Activated naive CD4-positive, alpha-beta T cell treated with anti-CD3 and anti-CD28 coated beads, Interleukin-2, amount 10 ng/mL, durations not matched to agents 5 hours and 36 hours (primary cell): ENCODE measurements around the gene TRIM65. TPM values are rescaled to one million over a fixed set of nuclear protein-coding genes. Genes with fewer than 3 reads are reported as not detected.

Experiments
- total RNA-seq, 2 experiments: library from RNA; stranded (reverse); gene quantifications; one replicate each; pipeline ENCODE4 v1.2.3, GENCODE V29; 2021

TRIM65 gene
- 10 to 100 TPM; 29.1 to 30.9 TPM for total RNA-seq

GRCh38 chr17:75896415-75897159, at the start of gene TRIM65:
Gene TRIM65 (minus strand): TSS chr17:75896951. CDS start chr17:75896937, 14 bp downstream.

DNA sequence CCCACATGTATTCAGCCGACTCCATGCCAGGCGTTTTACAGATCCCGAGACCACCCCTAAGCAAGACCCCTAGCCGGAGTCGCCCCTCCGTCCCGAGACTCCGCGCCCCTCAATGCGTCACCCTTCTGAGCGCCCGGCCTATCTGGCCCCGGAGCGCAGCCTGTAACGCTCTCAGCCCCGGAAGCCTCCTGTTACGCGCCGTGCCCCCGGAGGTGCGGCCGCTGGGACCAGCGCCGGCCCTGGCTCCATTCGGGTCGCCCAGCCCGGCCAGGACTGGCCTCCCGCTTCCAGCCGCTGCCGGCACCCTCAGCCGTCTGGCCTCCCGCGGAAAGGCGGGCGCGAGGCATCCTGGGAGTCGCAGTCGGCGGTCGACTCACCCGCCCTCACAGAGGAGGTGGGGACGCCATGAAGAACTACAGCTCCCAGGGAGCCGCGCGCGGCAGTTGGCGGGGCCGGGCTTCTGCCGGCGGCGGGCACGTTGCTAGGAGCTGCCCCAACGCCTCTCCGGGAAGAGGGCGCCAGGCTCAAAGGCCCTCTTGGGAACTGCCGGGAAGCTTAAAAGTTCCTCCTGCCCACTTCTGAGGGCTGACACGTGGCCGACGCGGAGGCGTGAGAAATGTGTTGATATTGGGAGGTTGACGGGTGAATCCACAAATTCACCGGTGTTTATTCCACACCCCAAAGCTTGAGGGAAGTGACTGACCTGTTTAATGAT, 44.1 kb upstream of the TRIM65 start, which contains the start of gene FBF1:
FBF1 (minus strand) TSS at position 316 of the 715 bp plus-strand sequence. CDS start 2,893 bp downstream, outside the sequence.

DNA sequence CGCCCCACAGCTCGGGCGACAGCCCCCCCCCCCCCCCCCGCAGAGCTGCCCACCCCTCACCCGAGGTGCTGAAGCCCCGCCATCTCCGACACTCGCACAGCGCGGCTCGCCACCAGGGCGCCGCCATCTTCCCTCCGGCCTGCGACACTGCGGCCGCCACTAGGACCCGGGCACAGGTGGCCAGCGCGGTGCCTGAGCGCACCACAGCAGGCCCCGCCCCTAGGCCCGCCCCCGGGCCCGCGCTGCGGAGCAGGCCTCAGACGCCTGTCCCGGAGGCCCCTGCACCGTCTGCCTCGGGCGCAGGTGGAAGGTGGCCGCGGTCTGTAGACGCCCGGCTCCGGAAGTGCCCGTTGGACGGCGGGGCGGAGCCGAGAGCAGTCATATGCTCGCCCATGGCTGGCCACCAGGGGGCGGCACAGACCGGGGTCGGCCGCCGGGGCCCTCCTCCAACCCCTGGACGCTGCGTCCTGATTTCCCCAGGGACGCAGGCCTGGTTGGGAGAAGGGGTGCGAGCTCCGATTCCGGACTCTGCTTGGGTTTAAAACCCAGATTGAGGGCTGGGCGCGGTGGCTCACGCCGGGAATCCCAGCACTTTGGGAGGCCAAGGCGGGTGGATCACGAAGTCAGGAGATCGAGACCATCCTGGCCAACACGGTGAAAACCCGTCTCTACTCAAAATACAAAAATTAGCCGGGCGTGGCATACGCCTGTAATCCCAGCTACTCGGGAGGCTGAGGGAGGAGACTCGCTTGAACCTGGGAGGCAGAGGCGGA, 8.2 kb upstream of the TRIM65 start, which contains the start of gene MRPL38:
MRPL38 (minus strand) TSS at position 136 of the 773 bp plus-strand sequence; CDS start at position 127, 9 bp downstream.

GRCh38 chr17:75878174-75878998, 18.4 kb downstream of the TRIM65 start, which contains the start of gene TRIM47:
Gene TRIM47 (minus strand): TSS chr17:75878581. CDS start chr17:75878548, 33 bp downstream.

DNA sequence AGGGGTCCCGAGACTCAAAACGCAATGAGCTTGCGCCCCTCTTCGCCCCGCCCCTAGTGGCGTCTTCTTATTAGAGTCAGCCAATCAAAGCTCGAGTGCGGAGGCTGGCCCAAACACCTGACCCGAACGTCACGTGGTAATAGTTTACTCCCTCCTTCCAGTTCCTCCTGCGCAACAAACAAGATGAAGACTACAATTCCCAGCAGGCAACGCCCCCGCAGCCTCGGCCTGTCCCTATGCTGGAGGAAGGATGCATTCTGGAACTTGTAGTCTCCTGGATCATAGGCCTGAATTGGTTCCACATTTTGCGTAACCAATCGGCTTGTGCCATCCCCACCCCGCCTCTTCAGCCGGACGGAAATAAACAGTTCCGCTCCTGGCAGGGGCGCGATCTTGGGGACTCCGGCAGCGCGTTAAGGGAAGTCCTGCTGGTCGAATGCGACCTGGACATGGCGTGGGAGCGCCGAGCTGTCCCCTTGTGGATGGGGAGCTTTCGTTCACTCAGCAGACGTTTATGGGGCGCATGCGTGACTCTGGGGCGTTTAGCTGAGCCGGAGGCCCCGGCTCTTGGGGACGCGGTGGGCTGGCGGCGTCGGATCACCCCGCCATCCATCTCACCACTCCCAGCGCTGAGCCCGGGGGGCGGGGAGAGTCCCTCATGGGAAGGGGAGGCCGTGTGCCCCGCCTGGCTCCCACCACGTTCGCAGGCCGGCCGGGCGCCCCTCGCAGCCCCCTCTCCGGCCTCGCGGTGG, 41.3 kb downstream of the TRIM65 start, which contains the start of gene WBP2:
WBP2 (minus strand) TSS at position 26 of the 752 bp plus-strand sequence. CDS start 38 bp downstream, outside the sequence.

GRCh38 chr17:75843577-75844529, 52.9 kb downstream of the TRIM65 start, which contains the start of gene UNC13D:
Gene UNC13D (minus strand): TSS chr17:75844404. CDS start chr17:75844337, 67 bp downstream.

Other genes starting within 250 kb of the TRIM65 start
- gene RECQL5, start 229.8 kb downstream of the TRIM65 start, total RNA-seq, result 10 to 100 TPM; 37.6 to 43.7 TPM
- gene SAP30BP, start 229.6 kb downstream of the TRIM65 start, total RNA-seq, result 10 to 100 TPM; 70.5 to 79.5 TPM
- 1 to 10 TPM; 1.5 to 1.6 TPM for gene ITGB4, start 175.5 kb downstream of the TRIM65 start, total RNA-seq
- gene GALK1, start 131.8 kb downstream of the TRIM65 start, total RNA-seq, result 10 to 100 TPM; 32.4 to 36.0 TPM
- 10 to 100 TPM; 24.7 to 29.8 TPM for gene UNK, start 112.1 kb downstream of the TRIM65 start, total RNA-seq
- gene UNC13D, start 52.5 kb downstream of the TRIM65 start, total RNA-seq, result 100 to 1,000 TPM; 170 to 185 TPM
- 10 to 100 TPM; 84.7 to 87.8 TPM for gene WBP2, start 41.6 kb downstream of the TRIM65 start, total RNA-seq
- 10 to 100 TPM; 26.7 to 33.0 TPM for gene TRIM47, start 18.4 kb downstream of the TRIM65 start, total RNA-seq
- 10 to 100 TPM; 86.9 to 87.8 TPM for gene MRPL38, start 7.9 kb upstream of the TRIM65 start, total RNA-seq
- 10 to 100 TPM; 15.9 to 20.2 TPM for gene FBF1, start 44.1 kb upstream of the TRIM65 start, total RNA-seq
- 10 to 100 TPM; 23.8 to 26.4 TPM for gene ACOX1, start 82.2 kb upstream of the TRIM65 start, total RNA-seq
- gene TEN1, start 82.3 kb upstream of the TRIM65 start, total RNA-seq, result 10 to 100 TPM; 18.1 to 20.2 TPM
- gene CDK3, start 103.9 kb upstream of the TRIM65 start, total RNA-seq, result 1 to 10 TPM; 5.5 to 6.9 TPM
- under 1 TPM; 0.14 to 0.18 TPM for gene EVPL, start 130.4 kb upstream of the TRIM65 start, total RNA-seq
- 10 to 100 TPM; 80.3 to 83.5 TPM for gene SRP68, start 175.6 kb upstream of the TRIM65 start, total RNA-seq
- gene GALR2, start 177.8 kb upstream of the TRIM65 start, total RNA-seq, result under 1 TPM in 1 of 2 experiments, not detected in 1; 0.15 TPM
- gene ZACN, start 182.2 kb upstream of the TRIM65 start, total RNA-seq, result under 1 TPM; 0.14 to 0.15 TPM
- gene EXOC7, start 206.8 kb upstream of the TRIM65 start, total RNA-seq, result 100 to 1,000 TPM; 131 TPM
- gene FOXJ1, start 244.3 kb upstream of the TRIM65 start, total RNA-seq, result 1 to 10 TPM; 1.6 to 1.9 TPM